WTC11 (cell line): Measurements from ENCODE around the gene FSD1.

Source experiments
- CREB1 ChIP-seq: sonication (generic); formaldehyde crosslinking; IDR thresholded peaks from 2 replicates; pipeline ENCODE4 v1.8.0; 2023; ENCODE audit warnings: mild to moderate bottlenecking, missing genetic modification reagents
- CTCF ChIP-seq: fragments of 200-600 bp; IDR thresholded peaks from 2 replicates; pipeline ENCODE4 v1.8.0; 2022; ENCODE audit warnings: antibody characterized with exemption
- ESRRA ChIP-seq: sonication (generic); formaldehyde crosslinking; IDR thresholded peaks from 2 replicates; pipeline ENCODE4 v1.8.1; 2022; ENCODE audit warnings: mild to moderate bottlenecking, missing genetic modification reagents, borderline replicate concordance
- FOXK1 ChIP-seq: sonication (generic); formaldehyde crosslinking; IDR thresholded peaks from 2 replicates; pipeline ENCODE4 v1.8.0; 2022; ENCODE audit warnings: mild to moderate bottlenecking, moderate library complexity, missing genetic modification reagents
- FOXP1 ChIP-seq: sonication (generic); formaldehyde crosslinking; IDR thresholded peaks from 2 replicates; pipeline ENCODE4 v1.8.0; 2022; ENCODE audit warnings: missing genetic modification reagents, mild to moderate bottlenecking, moderate library complexity, borderline replicate concordance
- MXD4 ChIP-seq: fragments of 250-450 bp; sonication (Bioruptor Pico); IDR thresholded peaks from 2 replicates; pipeline ENCODE4 v1.8.0; 2021; ENCODE audit warnings: mild to moderate bottlenecking, moderate library complexity, borderline replicate concordance
- NFATC4 ChIP-seq: fragments of 250-450 bp; sonication (Bioruptor Pico); IDR thresholded peaks from 2 replicates; pipeline ENCODE4 v1.9.0; 2021; ENCODE audit warnings: mild to moderate bottlenecking
- ZBTB43 ChIP-seq: sonication (generic); formaldehyde crosslinking; IDR thresholded peaks from 2 replicates; pipeline ENCODE4 v1.8.1; 2023; ENCODE audit warnings: mild to moderate bottlenecking, missing genetic modification reagents
- ZNF317 ChIP-seq: sonication (generic); formaldehyde crosslinking; IDR thresholded peaks from 2 replicates; pipeline ENCODE4 v1.8.1; 2023; ENCODE audit warnings: low read depth, mild to moderate bottlenecking, moderate library complexity, missing genetic modification reagents, borderline replicate concordance
- TF ChIP-seq, protein P1 (sequence below): sonication (generic); formaldehyde crosslinking; IDR thresholded peaks from 2 replicates; pipeline ENCODE4 v1.8.1; 2023; ENCODE audit warnings: mild to moderate bottlenecking, missing genetic modification reagents, moderate library complexity
- TF ChIP-seq, protein P2 (sequence below): sonication (generic); formaldehyde crosslinking; IDR thresholded peaks from 2 replicates; pipeline ENCODE4 v1.8.1; 2023; ENCODE audit warnings: mild to moderate bottlenecking, missing genetic modification reagents

DNA sequence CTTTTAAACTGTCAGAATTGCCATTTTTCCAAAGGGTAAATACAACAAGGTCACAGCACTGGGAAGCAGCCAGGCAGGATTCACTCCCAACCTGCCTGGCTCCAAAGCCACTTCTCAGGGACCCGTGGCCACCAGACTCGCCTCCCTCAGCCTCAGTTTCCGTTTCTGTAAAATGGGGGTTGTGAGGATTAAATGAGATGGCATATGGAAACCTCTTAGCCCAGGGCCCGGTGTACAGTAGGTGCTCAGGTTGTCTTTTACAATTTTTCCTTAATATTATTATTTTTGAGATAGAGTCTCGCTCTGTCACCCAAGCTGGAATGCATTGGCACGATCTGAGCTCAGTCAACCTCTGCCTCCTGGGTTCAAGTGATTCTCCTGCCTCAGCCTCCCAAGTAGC lies 47.4 kb upstream of the FSD1 start:
- no peak for TF ChIP-seq ZBTB43 (CRISPR knock-in tag)
- TF ChIP-seq CTCF = no peak
- TF ChIP-seq, protein P1, sequence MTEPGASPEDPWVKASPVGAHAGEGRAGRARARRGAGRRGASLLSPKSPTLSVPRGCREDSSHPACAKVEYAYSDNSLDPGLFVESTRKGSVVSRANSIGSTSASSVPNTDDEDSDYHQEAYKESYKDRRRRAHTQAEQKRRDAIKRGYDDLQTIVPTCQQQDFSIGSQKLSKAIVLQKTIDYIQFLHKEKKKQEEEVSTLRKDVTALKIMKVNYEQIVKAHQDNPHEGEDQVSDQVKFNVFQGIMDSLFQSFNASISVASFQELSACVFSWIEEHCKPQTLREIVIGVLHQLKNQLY (CRISPR knock-in tag) = no peak
- no peak for TF ChIP-seq NFATC4
- no peak for TF ChIP-seq FOXP1 (CRISPR knock-in tag)
- no peak for TF ChIP-seq CREB1
- no peak for TF ChIP-seq FOXK1 (CRISPR knock-in tag)
- TF ChIP-seq MXD4 = no peak
- TF ChIP-seq ESRRA (CRISPR knock-in tag) = no peak
- no peak for TF ChIP-seq ZNF317
- TF ChIP-seq, protein P2, sequence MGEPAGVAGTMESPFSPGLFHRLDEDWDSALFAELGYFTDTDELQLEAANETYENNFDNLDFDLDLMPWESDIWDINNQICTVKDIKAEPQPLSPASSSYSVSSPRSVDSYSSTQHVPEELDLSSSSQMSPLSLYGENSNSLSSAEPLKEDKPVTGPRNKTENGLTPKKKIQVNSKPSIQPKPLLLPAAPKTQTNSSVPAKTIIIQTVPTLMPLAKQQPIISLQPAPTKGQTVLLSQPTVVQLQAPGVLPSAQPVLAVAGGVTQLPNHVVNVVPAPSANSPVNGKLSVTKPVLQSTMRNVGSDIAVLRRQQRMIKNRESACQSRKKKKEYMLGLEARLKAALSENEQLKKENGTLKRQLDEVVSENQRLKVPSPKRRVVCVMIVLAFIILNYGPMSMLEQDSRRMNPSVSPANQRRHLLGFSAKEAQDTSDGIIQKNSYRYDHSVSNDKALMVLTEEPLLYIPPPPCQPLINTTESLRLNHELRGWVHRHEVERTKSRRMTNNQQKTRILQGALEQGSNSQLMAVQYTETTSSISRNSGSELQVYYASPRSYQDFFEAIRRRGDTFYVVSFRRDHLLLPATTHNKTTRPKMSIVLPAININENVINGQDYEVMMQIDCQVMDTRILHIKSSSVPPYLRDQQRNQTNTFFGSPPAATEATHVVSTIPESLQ = no peak
